HCT116 (cell line): ENCODE data around the gene STX1B. TPM values are rescaled to one million over a fixed set of nuclear protein-coding genes. Genes with fewer than 3 reads are reported as not detected.

Experiments
- ATAC-seq: fragments of 200-7000 bp; cut with Tn5 transposase; 2 replicates; pipeline ENCODE4 v1.9.1; 2020; ENCODE audit warnings: mild to moderate bottlenecking, moderate library complexity
- BruUV-seq: library from RNA; stranded (reverse); fragments of 400-500 nt; replicated peaks from 2 replicates; lab custom pipeline; 2021; lab: Mats Ljungman, UMichigan
- CTCF ChIA-PET: fragments of 300-600 bp; sonication (Branson Sonifier 250); formaldehyde crosslinking; loops from one replicate; lab custom pipeline; 2021; ENCODE audit warnings: antibody characterized with exemption; lab: Charles Lee
- POLR2A ChIA-PET: fragments of 300-600, 350-600 bp; sonication (Branson Sonifier 250); formaldehyde crosslinking; loops from one replicate; lab custom pipeline; 2021; ENCODE audit warnings: antibody characterized with exemption; lab: Charles Lee
- RAD21 ChIA-PET, 2 experiments: fragments of 300-600 bp; sonication (Branson Sonifier 250); formaldehyde crosslinking; loops; one replicate each; lab custom pipeline; 2023; ENCODE audit warnings: low total read pairs in 2 of 2; ENCODE audit not compliant: uncharacterized antibody in 2 of 2, unreplicated experiment in 2 of 2, low non-redundant PET in 1 of 2; lab: Charles Lee
- DNase-seq: peaks from one replicate; pipeline ENCODE4 v3.0.0-alpha.2; 2010; ENCODE audit warnings: low read depth, low spot score
- H2AFZ ChIP-seq: fragments of 200-600 bp; shearing (Covaris generic), sonication (generic); 2 replicates; pipeline ENCODE4 v1.6.1; 2017; ENCODE audit warnings: low read depth, mixed run types, mixed read lengths, antibody characterized with exemption, low read length; ENCODE audit not compliant: poor library complexity, severe bottlenecking
- H3K27ac ChIP-seq: 2 replicates; pipeline ENCODE4 v1.5.1; 2012; ENCODE audit warnings: low read depth, low read length
- H3K27me3 ChIP-seq: fragments of 200-600 bp; sonication (generic); 2 replicates; pipeline ENCODE4 v1.6.1; 2016; ENCODE audit warnings: mixed run types, low read length, mixed read lengths; ENCODE audit not compliant: insufficient read depth
- H3K36me3 ChIP-seq, 2 experiments: fragments of 200-500 bp in 1 of 2; fragments of 200-600 bp in 1 of 2; sonication (Bioruptor generic) in 1 of 2; sonication (generic) in 1 of 2; 2 replicates each; pipeline versions ENCODE4 v1.5.1 to v1.6.1; 2014 to 2016; ENCODE audit warnings: low read length in 2 of 2, inconsistent platforms in 1 of 2, mixed read lengths in 1 of 2, mixed run types in 1 of 2; ENCODE audit not compliant: insufficient read depth in 2 of 2, control insufficient read depth in 1 of 2
- H3K4me1 ChIP-seq, 2 experiments: fragments of 200-600 bp in 1 of 2; sonication (generic) in 1 of 2; 2 replicates each; pipeline versions ENCODE4 v1.5.1 to v1.6.1; 2012 to 2017; ENCODE audit warnings: low read length in 2 of 2, inconsistent platforms in 1 of 2, mild to moderate bottlenecking in 1 of 2, mixed read lengths in 1 of 2, mixed run types in 1 of 2, moderate library complexity in 1 of 2; ENCODE audit not compliant: insufficient read depth in 2 of 2, control insufficient read depth in 1 of 2
- H3K4me2 ChIP-seq: fragments of 200-600 bp; sonication (generic); 2 replicates; pipeline ENCODE4 v1.6.1; 2017; ENCODE audit warnings: mixed run types, low read length, mixed read lengths
- H3K4me3 ChIP-seq, 2 experiments: fragments of 200-600 bp in 1 of 2; sonication (generic) in 1 of 2; replicated peaks in 1 of 2; 2 replicates each; pipeline ENCODE4 v1.5.1; 2011 to 2016; ENCODE audit warnings: low read length in 2 of 2, control low read depth in 1 of 2, low read depth in 1 of 2, mild to moderate bottlenecking in 1 of 2, mixed read lengths in 1 of 2, mixed run types in 1 of 2
- H3K79me2 ChIP-seq: fragments of 200-600 bp; sonication (generic); 2 replicates; pipeline ENCODE4 v1.6.1; 2017; ENCODE audit warnings: mild to moderate bottlenecking, mixed run types, low read length, moderate library complexity, mixed read lengths; ENCODE audit not compliant: insufficient read depth
- H3K9ac ChIP-seq: fragments of 200-600 bp; sonication (generic); 2 replicates; pipeline ENCODE4 v1.6.1; 2016; ENCODE audit warnings: low read length, mixed read lengths
- H3K9me2 ChIP-seq: fragments of 200-600 bp; sonication (generic), shearing (Covaris generic); 2 replicates; pipeline ENCODE4 v1.6.1; 2017; ENCODE audit warnings: mixed run types, mild to moderate bottlenecking, moderate library complexity; ENCODE audit not compliant: insufficient read depth
- H3K9me3 ChIP-seq, 2 experiments: fragments of 200-500 bp in 1 of 2; fragments of 200-600 bp in 1 of 2; sonication (Bioruptor generic) in 1 of 2; sonication (generic) in 1 of 2; 2 replicates each; pipeline ENCODE4 v1.6.1; 2014 to 2017; ENCODE audit warnings: low read length in 2 of 2, mixed read lengths in 2 of 2, inconsistent platforms in 1 of 2, low read depth in 1 of 2, mild to moderate bottlenecking in 1 of 2, mixed run types in 1 of 2, moderate library complexity in 1 of 2; ENCODE audit not compliant: control insufficient read depth in 1 of 2, insufficient read depth in 1 of 2
- H4K20me1 ChIP-seq: fragments of 200-600 bp; sonication (generic), shearing (Covaris generic); 2 replicates; pipeline ENCODE4 v1.6.1; 2017; ENCODE audit warnings: mixed run types, mild to moderate bottlenecking, moderate library complexity; ENCODE audit not compliant: insufficient read depth
- ATF3 ChIP-seq: IDR thresholded peaks from 2 replicates; pipeline ENCODE4 v1.6.1; 2012
- CEBPB ChIP-seq: IDR thresholded peaks from 2 replicates; pipeline ENCODE4 v1.6.1; 2012; ENCODE audit warnings: low read depth
- CTCF ChIP-seq, 3 experiments: fragments of 200-600 bp in 1 of 3; sonication (generic) in 1 of 3; IDR thresholded peaks in 2 of 3; conservative IDR thresholded peaks in 1 of 3; 2 replicates each; pipeline ENCODE4 v1.5.1; 2012 to 2017; ENCODE audit warnings: low read depth in 2 of 3, low read length in 2 of 3, antibody characterized with exemption in 1 of 3, borderline replicate concordance in 1 of 3, control low read depth in 1 of 3, mild to moderate bottlenecking in 1 of 3, mixed read lengths in 1 of 3, mixed run types in 1 of 3, moderate library complexity in 1 of 3; ENCODE audit not compliant: insufficient read depth in 1 of 3
- EGR1 ChIP-seq: IDR thresholded peaks from 2 replicates; pipeline ENCODE4 v1.6.1; 2012; ENCODE audit warnings: low read depth
- ELF1 ChIP-seq: IDR thresholded peaks from 2 replicates; pipeline ENCODE4 v1.6.1; 2012; ENCODE audit warnings: low read depth, borderline replicate concordance
- EZH2phosphoT487 ChIP-seq: fragments of 200-600 bp; IDR thresholded peaks from 2 replicates; pipeline ENCODE4 v1.6.1; 2018; ENCODE audit warnings: antibody characterized with exemption, borderline replicate concordance
- MAX ChIP-seq: IDR thresholded peaks from 2 replicates; pipeline ENCODE4 v1.6.1; 2012
- POLR2A ChIP-seq: IDR thresholded peaks from 2 replicates; pipeline ENCODE4 v1.7.0; 2011; ENCODE audit warnings: borderline replicate concordance; ENCODE audit not compliant: insufficient read depth, insufficient read length; ENCODE audit errors: extremely low read depth
- POLR2AphosphoS5 ChIP-seq: IDR thresholded peaks from 2 replicates; pipeline ENCODE4 v1.6.1; 2011; ENCODE audit warnings: mild to moderate bottlenecking, low read depth, low read length, moderate library complexity
- RAD21 ChIP-seq: IDR thresholded peaks from 2 replicates; pipeline ENCODE4 v1.6.1; 2012; ENCODE audit warnings: low read depth, mild to moderate bottlenecking
- REST ChIP-seq: IDR thresholded peaks from 2 replicates; pipeline ENCODE4 v1.6.1; 2012; ENCODE audit warnings: low read depth
- SIN3A ChIP-seq: IDR thresholded peaks from 2 replicates; pipeline ENCODE4 v1.6.1; 2012; ENCODE audit warnings: low read depth
- SP1 ChIP-seq: IDR thresholded peaks from 2 replicates; pipeline ENCODE4 v1.6.1; 2012; ENCODE audit warnings: low read depth
- SRF ChIP-seq: IDR thresholded peaks from 2 replicates; pipeline ENCODE4 v1.6.1; 2012; ENCODE audit warnings: low read depth
- TCF7L2 ChIP-seq: IDR thresholded peaks from 2 replicates; pipeline ENCODE4 v1.7.0; 2011; ENCODE audit warnings: borderline replicate concordance, inconsistent platforms; ENCODE audit not compliant: insufficient read depth, insufficient read length; ENCODE audit errors: extremely low read depth
- ZBTB33 ChIP-seq: IDR thresholded peaks from 2 replicates; pipeline ENCODE4 v1.6.1; 2011; ENCODE audit warnings: mild to moderate bottlenecking, low read length, moderate library complexity; ENCODE audit not compliant: insufficient replicate concordance; ENCODE audit errors: extremely low read depth
- intact Hi-C: fragments of 100-400 bp; cut with micrococcal nuclease; formaldehyde crosslinking; loops from 2 replicates; pipeline ENCODE4 v1.10.0; 2022
- total RNA-seq: library from RNA; stranded (reverse); gene quantifications from one replicate; pipeline ENCODE4 v1.2.1, GENCODE V29; 2021; ENCODE audit not compliant: unreplicated experiment

The STX1B gene
- total RNA-seq, 1 experiment from 2014 or later, result 1.6 TPM

- CTCF ChIA-PET, result no interaction called here
- Histone ChIP-seq H3K4me2 (no peak overlapping the region), H3K4me1 (peaks cover 0 to 8% of the 10 kb centered on the region in 2 experiments; a peak in 2 of 4 replicates)
Measured at GRCh38 chr16:30991052-30991451, 19.4 kb downstream of the STX1B start.

More at GRCh38 chr16:30991052-30991451, 19.4 kb downstream of the STX1B start:
- RAD21 ChIA-PET, result no interaction called here
- Histone ChIP-seq H3K9me3 (no peaks in the 10 kb centered on the region), H3K9me2 (no peaks in the 10 kb centered on the region), H3K27ac (no peak overlapping the region), H3K79me2 (no peaks in the 10 kb centered on the region), H3K4me3 (no peak overlapping the region), H2AFZ (no peak overlapping the region), H4K20me1 (no peaks in the 10 kb centered on the region), H3K9ac (no peak overlapping the region), H3K36me3 (no peaks in the 10 kb centered on the region), H3K27me3 (no peaks in the 10 kb centered on the region)
- intact Hi-C loops, result no loop called here
- ATAC-seq, result no peak
- BruUV-seq, result no TSS peak
- POLR2A ChIA-PET, result no interaction called here
- DNase-seq, result no peak
- TF ChIP-seq TCF7L2 (no peak), RAD21 (no peak), SP1 (no peak), CTCF (IDR thresholded peaks at IDR 0.05 in 2 of 3, conservative IDR thresholded peaks at IDR 0.05 in 1 of 3; ENCODE audit: borderline replicate concordance in 1 of 3, insufficient read depth in 1 of 3, low read depth in 2 of 3, low read length in 2 of 3) (no peak), SRF (no peak), POLR2AphosphoS5 (no peak), ZBTB33 (no peak), ATF3 (no peak), POLR2A (no peak), ELF1 (no peak), EGR1 (no peak), SIN3A (no peak), CEBPB (no peak), MAX (no peak), REST (no peak), EZH2phosphoT487 (no peak)
